SK-N-MC (cell line): ENCODE results near the gene AUTS2.

Experiments used
- EZH2 ChIP-seq: fragments of 200-600 bp; sonication (generic); IDR thresholded peaks from one replicate; pipeline ENCODE4 v1.6.1; 2017; ENCODE audit warnings: antibody characterized with exemption
- POLR2AphosphoS5 ChIP-seq: IDR thresholded peaks from 2 replicates; pipeline ENCODE4 v1.6.1; 2012; ENCODE audit warnings: mild to moderate bottlenecking, low read depth, low read length, borderline replicate concordance

- no peak for TF ChIP-seq POLR2AphosphoS5
- TF ChIP-seq EZH2, result no peak
Measured at GRCh38 chr7:70063927-70064326, 465.7 kb downstream of the AUTS2 start.
